ENCODE results near the gene EEF2KMT. TPM values are rescaled to one million over a fixed set of nuclear protein-coding genes. Genes with fewer than 3 reads are reported as not detected.

The EEF2KMT gene
- total and polyA plus RNA-seq, 2 of the 4 experiments (the other 2 are of a cell fraction) = 14.1 to 19.0 TPM

- Histone ChIP-seq H3K9me3 (ENCODE audit: control insufficient read depth, insufficient read depth, low read length) (no peaks in the 10 kb centered on the region), H2AK9ac (replicated peaks; ENCODE audit: low read depth, low read length, poor library complexity) (no peak overlapping the region), H3K14ac (replicated peaks; ENCODE audit: low read depth, low read length) (no peak overlapping the region), H3K23ac (ENCODE audit: low read depth, low read length) (no peak overlapping the region), H3K4ac (ENCODE audit: low read depth, low read length) (no peak overlapping the region), H3K56ac (ENCODE audit: extremely low read depth, insufficient read depth, low read length) (no peak overlapping the region), H3K4me1 (ENCODE audit: control insufficient read depth, insufficient read depth, low read length) (peaks cover 3% of the 10 kb centered on the region; the same call in 1 of the 2 replicates), H4K91ac (ENCODE audit: insufficient read depth, low read depth, low read length) (no peak overlapping the region), H3K9ac (ENCODE audit: low read depth, low read length) (no peak overlapping the region), H3K4me2 (ENCODE audit: low read depth, low read length) (no peak overlapping the region), H2AK5ac (ENCODE audit: low read depth, low read length) (no peak overlapping the region), H3K27ac (ENCODE audit: insufficient read depth, low read length) (no peak overlapping the region), H2AFZ (replicated peaks; ENCODE audit: low read length, poor library complexity) (no peak overlapping the region), H3K79me1 (ENCODE audit: low read depth in 1 of 2, low read length in 2 of 2) (peaks cover 4 to 33% of the 10 kb centered on the region in 2 experiments; a peak in 3 of 4 replicates), H3K9me1 (ENCODE audit: insufficient read depth, low read length) (peaks cover 8% of the 10 kb centered on the region), H3K27me3 (ENCODE audit: control insufficient read depth, insufficient read depth, low read length) (no peaks in the 10 kb centered on the region), H2BK5ac (ENCODE audit: low read depth, low read length, poor library complexity, severe bottlenecking) (no peak overlapping the region), H4K20me1 (ENCODE audit: insufficient read depth, low read length) (no peaks in the 10 kb centered on the region), H4K5ac (ENCODE audit: low read depth, low read length) (no peak overlapping the region), H3K4me3 (ENCODE audit: insufficient read depth, low read depth, low read length) (no peak overlapping the region), H3K18ac (ENCODE audit: low read depth, low read length) (no peak overlapping the region), H2BK15ac (ENCODE audit: low read depth, low read length) (no peak overlapping the region), H2BK120ac (ENCODE audit: low read depth, low read length) (no peak overlapping the region), H2BK20ac (ENCODE audit: low read depth, low read length) (no peak overlapping the region), H3K36me3 (ENCODE audit: control insufficient read depth, insufficient read depth, low read length) (peaks cover 34% of the 10 kb centered on the region), H4K8ac (ENCODE audit: low read depth in 2 of 2, low read length in 2 of 2) (no peak overlapping the region)
- POLR2A ChIA-PET (ENCODE audit: unreplicated experiment) = interaction anchor here (0.6 kb wide), 1 partner anchor 216 kb away, joined by 13 read pairs; no protein-coding TSS in a partner anchor
- dilution Hi-C loops (cut with HindIII; ENCODE audit: low sequenced_read_pairs, unreplicated experiment) (no loop called here), in situ Hi-C loops (cut with MboI; ENCODE audit: low sequenced_read_pairs) (no loop called here), intact Hi-C loops (cut with micrococcal nuclease) (no loop called here)
- no peak for DNase-seq
- WGBS, 2 experiments (ENCODE audit: extremely low coverage in 2 of 2, insufficient read length in 1 of 2) = 100% methylated on average over 3 of the region's 13 CpGs; no CpG with 5 or more reads in 1 of the 2 experiments
- CTCF ChIA-PET = no interaction called here
- ATAC-seq (ENCODE audit: low read depth) = no peak
- TF ChIP-seq USF2 (IDR thresholded peaks at IDR 0.05; ENCODE audit: low read depth, low read length) (no peak), CEBPB (IDR thresholded peaks at IDR 0.05; ENCODE audit: low read depth, low read length) (no peak), CHD1 (IDR thresholded peaks at IDR 0.05; ENCODE audit: low read depth, low read length) (no peak), BHLHE40 (IDR thresholded peaks at IDR 0.05; ENCODE audit: low read depth, low read length) (no peak), RFX5 (IDR thresholded peaks at IDR 0.05; ENCODE audit: low read depth, low read length) (no peak), ELK1 (IDR thresholded peaks at IDR 0.05; ENCODE audit: borderline replicate concordance, low read depth, low read length) (no peak), RAD21 (IDR thresholded peaks at IDR 0.05; ENCODE audit: low read length) (no peak), POLR2A (IDR thresholded peaks at IDR 0.05; ENCODE audit: low read depth, low read length) (no peak), MXI1 (IDR thresholded peaks at IDR 0.05; ENCODE audit: borderline replicate concordance, low read depth, low read length) (no peak), SMC3 (IDR thresholded peaks at IDR 0.05; ENCODE audit: low read depth, low read length) (no peak), NFE2L2 (IDR thresholded peaks at IDR 0.05; ENCODE audit: low read depth, low read length) (no peak), CTCF (conservative IDR thresholded peaks at IDR 0.05; ENCODE audit: low read depth, low read length) (no peak), MAFK (IDR thresholded peaks at IDR 0.05; ENCODE audit: low read depth, low read length) (no peak), RCOR1 (IDR thresholded peaks at IDR 0.05; ENCODE audit: insufficient replicate concordance, low read length) (no peak), MAZ (IDR thresholded peaks at IDR 0.05; ENCODE audit: borderline replicate concordance, low read depth, low read length) (no peak)
- BruUV-seq (replicated peaks) = no TSS peak
These were observed 20.3 kb downstream of the EEF2KMT start for GRCh38 chr16:5077304-5077703.
